Breast epithelium (tissue), 3 donors: ENCODE measurements around the gene RGS7.

Source experiments
- CTCF ChIP-seq, 3 donors: fragments of 450-650 bp; IDR thresholded peaks; one replicate each; pipeline ENCODE4 v1.5.1; 2016 to 2017; ENCODE audit warnings: antibody characterized with exemption in 3 of 3, mild to moderate bottlenecking in 3 of 3, moderate library complexity in 3 of 3
- POLR2AphosphoS5 ChIP-seq, 3 donors: sonication (generic); formaldehyde crosslinking; IDR thresholded peaks; one replicate each; pipeline ENCODE4 v1.6.1; 2017; ENCODE audit warnings: antibody characterized with exemption in 3 of 3

- TF ChIP-seq POLR2AphosphoS5 (IDR thresholded peaks at IDR 0.05) (no peak), CTCF (IDR thresholded peaks at IDR 0.05) (no peak)
Observed at GRCh38 chr1:241270016-241270415, 87.0 kb downstream of the RGS7 start.
